RWPE2 (cell line): Measurements from ENCODE around the gene FBN3.

Experiments used
- ATAC-seq: fragments of 200-7000 bp; cut with Tn5 transposase; 3 replicates; pipeline ENCODE4 v1.9.1; 2021; ENCODE audit warnings: low read depth
- DNase-seq: peaks from one replicate; pipeline ENCODE4 v3.0.0-alpha.2; 2020; ENCODE audit warnings: low spot score
- H3K27ac ChIP-seq: fragments of 450-650 bp; 2 replicates; pipeline ENCODE4 v1.5.1; 2017; ENCODE audit warnings: mild to moderate bottlenecking; ENCODE audit not compliant: poor library complexity, severe bottlenecking
- H3K27me3 ChIP-seq: fragments of 250-450 bp; sonication (Bioruptor Pico); 2 replicates; pipeline ENCODE4 v1.5.1; 2021; ENCODE audit warnings: mild to moderate bottlenecking, moderate library complexity; ENCODE audit not compliant: insufficient read depth, poor library complexity, severe bottlenecking
- H3K36me3 ChIP-seq: fragments of 250-450 bp; sonication (Bioruptor Pico); 2 replicates; pipeline ENCODE4 v1.5.1; 2020; ENCODE audit warnings: low read depth, mild to moderate bottlenecking, moderate library complexity
- H3K4me1 ChIP-seq: fragments of 250-450 bp; sonication (Bioruptor Pico); 2 replicates; pipeline ENCODE4 v1.5.1; 2021; ENCODE audit warnings: mild to moderate bottlenecking, moderate library complexity; ENCODE audit not compliant: insufficient read depth, poor library complexity, severe bottlenecking
- H3K4me3 ChIP-seq: fragments of 250-450 bp; sonication (Bioruptor Pico); 2 replicates; pipeline ENCODE4 v1.5.1; 2021; ENCODE audit warnings: mild to moderate bottlenecking, moderate library complexity; ENCODE audit not compliant: severe bottlenecking
- H3K9me3 ChIP-seq: fragments of 250-450 bp; sonication (Bioruptor Pico); 2 replicates; pipeline ENCODE4 v1.5.1; 2021; ENCODE audit warnings: mild to moderate bottlenecking, moderate library complexity; ENCODE audit not compliant: severe bottlenecking
- TF ChIP-seq, protein P1 (sequence below): fragments of 450-650 bp; IDR thresholded peaks from one replicate; pipeline ENCODE4 v1.5.1; 2017; ENCODE audit warnings: mild to moderate bottlenecking, moderate library complexity; ENCODE audit not compliant: poor library complexity, severe bottlenecking

FBN3 gene

DNA sequence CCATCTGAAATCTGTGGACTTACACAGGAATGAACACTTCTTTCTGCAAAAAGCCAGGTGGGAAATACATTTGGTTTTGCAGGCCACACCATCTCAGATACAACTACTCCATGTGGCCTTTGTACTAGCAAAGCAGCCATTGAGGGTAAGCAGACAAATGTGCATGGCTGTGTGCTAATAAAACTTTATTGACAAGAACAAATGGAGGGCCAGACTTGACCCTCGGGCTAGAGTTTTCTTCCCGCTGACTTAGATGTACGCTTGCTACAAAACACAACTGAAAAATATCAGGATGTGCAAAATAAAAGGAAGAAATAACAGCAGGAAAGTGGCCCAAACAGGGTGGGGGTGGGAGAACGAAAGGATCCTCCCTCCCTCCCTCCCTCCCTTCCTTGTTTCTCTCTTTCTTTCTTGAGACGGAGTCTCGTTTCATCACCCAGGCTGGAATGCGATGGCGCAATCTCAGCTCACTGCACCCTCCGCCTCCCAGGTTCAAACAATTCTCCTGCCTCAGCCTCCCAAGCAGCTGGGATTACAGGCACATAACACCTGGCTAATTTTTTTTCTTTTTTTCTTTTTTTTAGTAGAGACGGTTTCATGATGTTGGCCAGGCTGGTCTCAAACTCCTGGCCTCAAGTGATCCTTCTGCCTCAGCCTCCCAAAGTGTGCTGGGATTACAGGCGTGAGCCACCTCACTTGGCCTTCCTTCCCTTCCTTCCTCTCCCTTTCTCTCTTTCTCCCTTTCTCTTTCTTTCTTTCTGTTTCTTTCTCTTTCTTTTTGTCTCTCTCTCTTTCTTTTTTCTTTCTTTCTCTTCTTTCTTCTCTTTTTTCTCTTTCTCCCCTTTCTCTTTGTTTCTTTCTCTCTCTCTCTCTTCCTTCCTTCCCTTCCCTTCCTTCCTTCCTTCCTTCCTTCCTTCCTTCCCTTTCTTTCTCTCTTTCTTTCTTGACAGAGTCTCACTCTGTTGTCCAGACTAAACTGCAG lies 67.5 kb downstream of the FBN3 start:
- TF ChIP-seq, protein P1, sequence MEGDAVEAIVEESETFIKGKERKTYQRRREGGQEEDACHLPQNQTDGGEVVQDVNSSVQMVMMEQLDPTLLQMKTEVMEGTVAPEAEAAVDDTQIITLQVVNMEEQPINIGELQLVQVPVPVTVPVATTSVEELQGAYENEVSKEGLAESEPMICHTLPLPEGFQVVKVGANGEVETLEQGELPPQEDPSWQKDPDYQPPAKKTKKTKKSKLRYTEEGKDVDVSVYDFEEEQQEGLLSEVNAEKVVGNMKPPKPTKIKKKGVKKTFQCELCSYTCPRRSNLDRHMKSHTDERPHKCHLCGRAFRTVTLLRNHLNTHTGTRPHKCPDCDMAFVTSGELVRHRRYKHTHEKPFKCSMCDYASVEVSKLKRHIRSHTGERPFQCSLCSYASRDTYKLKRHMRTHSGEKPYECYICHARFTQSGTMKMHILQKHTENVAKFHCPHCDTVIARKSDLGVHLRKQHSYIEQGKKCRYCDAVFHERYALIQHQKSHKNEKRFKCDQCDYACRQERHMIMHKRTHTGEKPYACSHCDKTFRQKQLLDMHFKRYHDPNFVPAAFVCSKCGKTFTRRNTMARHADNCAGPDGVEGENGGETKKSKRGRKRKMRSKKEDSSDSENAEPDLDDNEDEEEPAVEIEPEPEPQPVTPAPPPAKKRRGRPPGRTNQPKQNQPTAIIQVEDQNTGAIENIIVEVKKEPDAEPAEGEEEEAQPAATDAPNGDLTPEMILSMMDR = no peak
- no peak for ATAC-seq
- H3K4me1 ChIP-seq = no peaks in the 10 kb centered on the region

DNA sequence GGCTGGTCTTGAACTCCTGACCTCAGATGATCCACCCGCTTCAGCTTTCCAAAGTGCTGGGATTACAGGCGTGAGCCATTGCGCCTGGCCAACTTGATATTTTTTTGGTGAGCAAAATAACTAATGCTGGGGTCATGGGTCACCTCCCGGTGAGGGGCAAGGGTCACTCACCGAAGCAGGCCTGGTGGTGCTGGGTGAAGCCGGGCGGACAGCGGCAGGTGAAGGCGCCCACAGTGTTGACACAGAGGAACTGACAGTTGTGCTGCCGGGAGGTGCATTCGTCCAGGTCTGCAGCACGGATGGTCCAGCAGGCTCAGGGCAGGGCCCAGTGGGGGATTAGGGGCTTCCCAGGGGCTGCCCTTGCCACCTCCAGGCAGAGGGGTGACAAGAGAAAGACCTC lies 68.6 kb downstream of the FBN3 start:
- Histone ChIP-seq H3K9me3 (no peaks in the 10 kb centered on the region), H3K36me3 (no peaks in the 10 kb centered on the region), H3K27ac (no peak overlapping the region), H3K4me1 (no peaks in the 10 kb centered on the region), H3K4me3 (no peak overlapping the region), H3K27me3 (no peaks in the 10 kb centered on the region)
- TF ChIP-seq, protein P1 = no peak
- ATAC-seq (no peak), DNase-seq (no peak)

More for the DNA sequence above, 67.5 kb downstream of the FBN3 start:
- no peaks in the 10 kb centered on the region for H3K36me3 ChIP-seq
- H3K9me3 ChIP-seq = no peaks in the 10 kb centered on the region
- no peak overlapping the region for H3K27ac ChIP-seq
- H3K27me3 ChIP-seq = no peaks in the 10 kb centered on the region
- no peak overlapping the region for H3K4me3 ChIP-seq
- no peak for DNase-seq

- no peak for ATAC-seq
- DNase-seq = no peak
- Histone ChIP-seq H3K9me3 (no peaks in the 10 kb centered on the region), H3K4me3 (no peak overlapping the region), H3K27me3 (no peaks in the 10 kb centered on the region), H3K4me1 (no peaks in the 10 kb centered on the region), H3K27ac (no peak overlapping the region), H3K36me3 (no peaks in the 10 kb centered on the region)
- TF ChIP-seq, protein P1 = no peak
These were observed 69.4 kb downstream of the FBN3 start for GRCh38 chr19:8079988-8080387.

DNA sequence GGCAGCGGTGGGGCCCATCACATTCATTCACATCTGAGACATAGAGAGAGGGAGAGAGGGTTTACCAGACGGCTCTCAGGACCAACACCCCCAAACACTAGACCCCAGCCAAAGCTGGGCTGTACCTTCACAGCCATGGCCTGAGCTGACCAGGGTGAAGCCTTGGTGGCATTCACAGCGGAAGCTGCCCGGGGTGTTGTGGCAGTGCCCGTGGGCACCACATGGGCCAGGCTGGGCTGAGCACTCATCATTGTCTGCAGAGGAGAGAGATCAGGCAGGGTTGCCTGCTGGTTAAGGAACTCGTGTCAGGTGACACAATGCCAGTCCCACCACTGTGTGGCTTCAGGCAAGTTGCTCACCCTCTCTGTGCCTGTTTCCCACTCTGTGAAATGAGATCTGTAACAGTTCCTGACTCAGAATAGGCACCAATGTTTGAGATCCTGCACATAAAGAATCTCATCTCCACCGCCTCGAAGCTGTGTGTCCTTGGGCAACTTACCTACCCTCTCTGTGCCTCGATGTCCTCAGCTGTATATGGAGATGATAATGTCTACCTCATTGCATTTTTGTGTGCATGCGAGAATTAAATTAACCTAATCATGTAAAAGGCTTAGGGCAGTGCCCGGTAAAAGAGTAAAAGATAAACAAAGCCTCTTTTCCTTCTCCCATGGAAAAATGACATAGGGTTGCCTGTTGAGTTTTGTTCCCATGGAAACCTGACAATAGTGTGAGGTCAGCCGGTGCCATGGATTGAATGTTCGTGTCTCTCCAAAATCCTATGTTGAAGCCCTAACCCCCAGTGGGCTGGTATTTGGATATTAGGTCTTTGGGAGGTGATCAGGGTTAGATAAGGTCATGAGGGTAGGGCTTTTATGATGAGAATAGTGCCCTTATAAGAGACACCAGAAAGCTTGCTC lies 74.0 kb downstream of the FBN3 start:
- no peak for DNase-seq
- H3K36me3 ChIP-seq = no peaks in the 10 kb centered on the region
- no peak overlapping the region for H3K4me3 ChIP-seq
- no peaks in the 10 kb centered on the region for H3K9me3 ChIP-seq
- ATAC-seq = no peak
- H3K27me3 ChIP-seq = no peaks in the 10 kb centered on the region
- TF ChIP-seq, protein P1 = no peak
- no peak overlapping the region for H3K27ac ChIP-seq
- no peaks in the 10 kb centered on the region for H3K4me1 ChIP-seq
